H1 (cell line): Measurements from ENCODE around the gene CACNA1D. TPM values are rescaled to one million over a fixed set of nuclear protein-coding genes. Genes with fewer than 3 reads are reported as not detected.

Experiments used
- CTCF ChIA-PET: fragments of 300-600 bp; sonication (Branson Sonifier 250); formaldehyde crosslinking; loops from one replicate; lab custom pipeline; 2021; ENCODE audit not compliant: partially characterized antibody; lab: Charles Lee
- POLR2A ChIA-PET: fragments of 300-600 bp; sonication (Branson Sonifier 250); formaldehyde crosslinking; loops from one replicate; lab custom pipeline; 2021; ENCODE audit warnings: inconsistent platforms; ENCODE audit not compliant: partially characterized antibody; lab: Charles Lee
- DNase-seq, 2 experiments: peaks; one replicate each; pipeline versions ENCODE4 v3.0.0 to v3.0.0-alpha.2; 2010 to 2022; ENCODE audit warnings: low spot score in 2 of 2, low read depth in 1 of 2, mixed read lengths in 1 of 2
- FAIRE-seq: peaks from 2 replicates; lab custom pipeline; 2011; peaks lifted over from hg19 to GRCh38; lab: Jason Lieb, UNC
- H2AFZ ChIP-seq: 2 replicates; pipeline ENCODE4 v1.8.1; 2012; ENCODE audit warnings: low read length, inconsistent platforms
- H2AK5ac ChIP-seq: 2 replicates; pipeline ENCODE4 v1.6.1; 2013; ENCODE audit warnings: low read depth, low read length
- H2BK120ac ChIP-seq: replicated peaks from 2 replicates; pipeline ENCODE3; 2013; ENCODE audit warnings: low read depth, low read length, inconsistent platforms
- H2BK12ac ChIP-seq: 2 replicates; pipeline ENCODE4 v1.6.1; 2013; ENCODE audit warnings: low read depth, low read length
- H2BK15ac ChIP-seq: 2 replicates; pipeline ENCODE4 v1.6.1; 2013; ENCODE audit warnings: low read length
- H2BK20ac ChIP-seq: 2 replicates; pipeline ENCODE4 v1.6.1; 2013; ENCODE audit warnings: low read length
- H2BK5ac ChIP-seq: 2 replicates; pipeline ENCODE4 v1.6.1; 2013; ENCODE audit warnings: low read depth, low read length
- H3K14ac ChIP-seq: 2 replicates; pipeline ENCODE4 v1.6.1; 2013; ENCODE audit warnings: inconsistent platforms; ENCODE audit not compliant: insufficient read length
- H3K18ac ChIP-seq: 2 replicates; pipeline ENCODE4 v1.6.1; 2013; ENCODE audit warnings: low read length; ENCODE audit errors: extremely low read depth
- H3K23ac ChIP-seq: 2 replicates; pipeline ENCODE4 v1.6.1; 2013; ENCODE audit warnings: inconsistent platforms; ENCODE audit not compliant: insufficient read length
- H3K23me2 ChIP-seq: 2 replicates; pipeline ENCODE4 v1.6.1; 2013; ENCODE audit warnings: low read depth, low read length
- H3K27ac ChIP-seq: 2 replicates; pipeline ENCODE4 v1.6.1; 2011; ENCODE audit warnings: low read depth, low read length, inconsistent platforms
- H3K27me3 ChIP-seq, 4 experiments: replicated peaks in 1 of 4; 1 replicate in 1 of 4; 2 replicates in 3 of 4; pipeline versions ENCODE4 v1.6.1 to v1.8.1; 2011 to 2013; ENCODE audit warnings: low read length in 3 of 4, mild to moderate bottlenecking in 3 of 4, inconsistent platforms in 2 of 4, mixed read lengths in 2 of 4, moderate library complexity in 1 of 4; ENCODE audit not compliant: control insufficient read depth in 3 of 4, insufficient read depth in 3 of 4; ENCODE audit errors: extremely low read depth in 1 of 4
- H3K36me3 ChIP-seq, 4 experiments: 2 replicates each; pipeline versions ENCODE4 v1.6.1 to v1.8.1; 2011 to 2013; ENCODE audit warnings: mild to moderate bottlenecking in 4 of 4, low read length in 3 of 4, moderate library complexity in 2 of 4, control low read depth in 1 of 4, inconsistent platforms in 1 of 4; ENCODE audit not compliant: insufficient read depth in 4 of 4, control insufficient read depth in 2 of 4
- H3K4ac ChIP-seq: replicated peaks from 2 replicates; pipeline ENCODE3; 2013; ENCODE audit warnings: low read length, low read depth, mixed read lengths, inconsistent platforms; ENCODE audit not compliant: insufficient read length
- H3K4me1 ChIP-seq, 4 experiments: replicated peaks in 1 of 4; 1 replicate in 1 of 4; 2 replicates in 3 of 4; pipeline versions ENCODE4 v1.6.1 to v1.8.1; 2011 to 2013; ENCODE audit warnings: low read length in 3 of 4, inconsistent platforms in 2 of 4, mixed read lengths in 1 of 4; ENCODE audit not compliant: insufficient read depth in 4 of 4, control insufficient read depth in 3 of 4
- H3K4me2 ChIP-seq, 2 experiments: 2 replicates each; pipeline versions ENCODE4 v1.6.1 to v1.8.1; 2011 to 2013; ENCODE audit warnings: low read depth in 2 of 2, low read length in 2 of 2, control low read depth in 1 of 2, inconsistent platforms in 1 of 2, mild to moderate bottlenecking in 1 of 2; ENCODE audit not compliant: insufficient read depth in 1 of 2
- H3K4me3 ChIP-seq, 4 experiments: fragments of 200-600, 300-600 bp in 1 of 4; sonication (generic), shearing (Covaris generic), sonication (Bioruptor Twin) in 1 of 4; 2 replicates each; pipeline versions ENCODE4 v1.5.1 to v1.8.1; 2011 to 2016; ENCODE audit warnings: low read length in 4 of 4, low read depth in 3 of 4, control low read depth in 2 of 4, inconsistent platforms in 2 of 4, mild to moderate bottlenecking in 2 of 4, mixed read lengths in 1 of 4, moderate library complexity in 1 of 4; ENCODE audit not compliant: insufficient read depth in 2 of 4; ENCODE audit errors: extremely low read depth in 1 of 4
- H3K56ac ChIP-seq: replicated peaks from 2 replicates; pipeline ENCODE3; 2013; ENCODE audit warnings: low read depth, mild to moderate bottlenecking, mixed read lengths, low read length, inconsistent platforms; ENCODE audit not compliant: insufficient read length
- H3K79me1 ChIP-seq: 2 replicates; pipeline ENCODE4 v1.6.1; 2013; ENCODE audit warnings: low read depth, low read length, control low read depth
- H3K79me2 ChIP-seq, 2 experiments: 2 replicates each; pipeline versions ENCODE4 v1.6.1 to v1.8.1; 2012 to 2013; ENCODE audit warnings: low read length in 2 of 2, mild to moderate bottlenecking in 2 of 2, inconsistent platforms in 1 of 2; ENCODE audit not compliant: insufficient read depth in 2 of 2, control insufficient read depth in 1 of 2
- H3K9ac ChIP-seq, 4 experiments: replicated peaks in 1 of 4; 1 replicate in 1 of 4; 2 replicates in 3 of 4; pipeline versions ENCODE4 v1.6.1 to v1.8.1; 2011 to 2013; ENCODE audit warnings: low read depth in 3 of 4, low read length in 3 of 4, control low read depth in 2 of 4, mild to moderate bottlenecking in 2 of 4, moderate library complexity in 2 of 4, inconsistent platforms in 1 of 4; ENCODE audit errors: extremely low read depth in 1 of 4
- H3K9me3 ChIP-seq, 2 experiments: 2 replicates each; pipeline versions ENCODE4 v1.6.1 to v1.8.1; 2012 to 2013; ENCODE audit warnings: mild to moderate bottlenecking in 2 of 2, moderate library complexity in 2 of 2, control low read depth in 1 of 2, inconsistent platforms in 1 of 2, low read depth in 1 of 2, low read length in 1 of 2, mixed read lengths in 1 of 2; ENCODE audit not compliant: insufficient read depth in 2 of 2
- H4K20me1 ChIP-seq, 2 experiments: replicated peaks in 1 of 2; 2 replicates each; pipeline versions ENCODE3 to v1.8.1; 2011 to 2013; ENCODE audit warnings: inconsistent platforms in 2 of 2, low read length in 2 of 2, mild to moderate bottlenecking in 1 of 2; ENCODE audit not compliant: insufficient read depth in 2 of 2, control insufficient read depth in 1 of 2
- H4K5ac ChIP-seq: 2 replicates; pipeline ENCODE4 v1.6.1; 2013; ENCODE audit warnings: low read length, low read depth, mixed read lengths, inconsistent platforms; ENCODE audit not compliant: insufficient read length
- H4K8ac ChIP-seq: 2 replicates; pipeline ENCODE4 v1.8.0; 2013; ENCODE audit warnings: mild to moderate bottlenecking, moderate library complexity, low read length, inconsistent platforms; ENCODE audit not compliant: insufficient read depth; ENCODE audit errors: extremely low read depth
- H4K91ac ChIP-seq: replicated peaks from 2 replicates; pipeline ENCODE3; 2013; ENCODE audit warnings: low read length, mixed read lengths, inconsistent platforms; ENCODE audit not compliant: insufficient read length
- ATF3 ChIP-seq: IDR thresholded peaks from 2 replicates; pipeline ENCODE4 v1.6.1; 2011; ENCODE audit warnings: low read depth, mild to moderate bottlenecking, low read length; ENCODE audit not compliant: insufficient read depth
- CBX5 ChIP-seq: fragments of 300-800, 300-1000 bp; sonication (generic); IDR thresholded peaks from 2 replicates; pipeline ENCODE4 v1.7.1; 2016; ENCODE audit warnings: antibody characterized with exemption, low read length, low read depth
- CBX8 ChIP-seq: fragments of 300-800, 300-1000 bp; sonication (generic); IDR thresholded peaks from 2 replicates; pipeline ENCODE4 v1.7.1; 2016; ENCODE audit warnings: low read depth, low read length, borderline replicate concordance
- CREB1 ChIP-seq: IDR thresholded peaks from 2 replicates; pipeline ENCODE4 v1.6.1; 2012; ENCODE audit warnings: inconsistent platforms
- JUN ChIP-seq: IDR thresholded peaks from 2 replicates; pipeline ENCODE4 v1.6.1; 2011; ENCODE audit warnings: low read depth, mild to moderate bottlenecking, improper control_type of control experiment, low read length
- MAFK ChIP-seq: IDR thresholded peaks from 2 replicates; pipeline ENCODE4 v1.6.1; 2012; ENCODE audit warnings: low read depth, mild to moderate bottlenecking, improper control_type of control experiment, low read length
- MAX ChIP-seq: IDR thresholded peaks from 2 replicates; pipeline ENCODE4 v1.6.1; 2012; ENCODE audit warnings: inconsistent platforms
- POLR2AphosphoS5 ChIP-seq: IDR thresholded peaks from 2 replicates; pipeline ENCODE4 v1.6.1; 2011; ENCODE audit warnings: low read depth, low read length
- RBBP5 ChIP-seq: IDR thresholded peaks from 2 replicates; pipeline ENCODE4 v1.7.1; 2012; ENCODE audit warnings: low read depth, mild to moderate bottlenecking, inconsistent platforms, low read length, moderate library complexity, borderline replicate concordance
- SAP30 ChIP-seq: fragments of 300-600 bp; sonication (generic); IDR thresholded peaks from 2 replicates; pipeline ENCODE4 v1.7.1; 2012; ENCODE audit warnings: low read length, moderate library complexity, mild to moderate bottlenecking, inconsistent platforms; ENCODE audit not compliant: insufficient read depth, insufficient replicate concordance
- SIRT6 ChIP-seq: IDR thresholded peaks from one replicate; pipeline ENCODE4 v1.7.1; 2012; ENCODE audit warnings: low read length, inconsistent platforms
- SP1 ChIP-seq: IDR thresholded peaks from 2 replicates; pipeline ENCODE4 v1.6.1; 2011; ENCODE audit warnings: low read depth, low read length
- SUZ12 ChIP-seq: fragments of 200-600 bp; sonication (generic); IDR thresholded peaks from 2 replicates; pipeline ENCODE4 v1.6.1; 2012; ENCODE audit warnings: mild to moderate bottlenecking, inconsistent platforms, low read length, moderate library complexity, mixed read lengths
- WGBS, 2 experiments: shearing (Covaris generic) in 1 of 2; methylation state at CpG; one replicate each; pipeline versions ENCODE4 v1.1.6 to v1.1.7; 2013 to 2015; ENCODE audit warnings: low lambda C conversion rate in 2 of 2, mixed read lengths in 2 of 2, inconsistent platforms in 1 of 2, low coverage in 1 of 2, missing lambda C conversion rate in 1 of 2; ENCODE audit not compliant: insufficient replicate concordance in 2 of 2, insufficient coverage in 1 of 2, insufficient read length in 1 of 2; ENCODE audit errors: extremely low coverage in 1 of 2, missing lambda C conversion rate in 1 of 2; 5-methylcytosine and 5-hydroxymethylcytosine counted together
- polyA plus RNA-seq, 7 experiments: library from polyadenylated mRNA; depleted of rRNA in 3 of 7; stranded (reverse) in 5 of 7; unstranded in 2 of 7; fragments of >200 nt in 5 of 7; fragments of 200-250 nt in 2 of 7; gene quantifications; 1 replicate in 5 of 7; 2 replicates in 1 of 7; 4 replicates in 1 of 7; pipeline versions ENCODE4 v1.2.1 to v1.2.3, GENCODE V29; 2011 to 2013; ENCODE audit warnings: missing spikeins in 2 of 7, mixed read lengths in 2 of 7
- total RNA-seq: library from RNA; stranded (reverse); fragmentation: NEBNext Ultra II Directional; extraction: Animal tissue kit (Norgen Biotek cat#: 25700); gene quantifications from 2 replicates; pipeline ENCODE4 v1.2.1, GENCODE V29; 2021

The CACNA1D gene
- total and polyA plus RNA-seq, 2 of the 8 experiments (the other 6 are each of a cell fraction or from before 2014, with no cell fraction given) = 2.0 to 2.9 TPM

GRCh38 chr3:53478166-53478830 lies 16.1 kb upstream of the CACNA1D start:
- Histone ChIP-seq H2BK15ac (no peak overlapping the region), H4K20me1 (no peaks in the 10 kb centered on the region), H2AK5ac (no peak overlapping the region), H3K4ac (no peak overlapping the region), H3K79me2 (no peaks in the 10 kb centered on the region), H2BK120ac (no peak overlapping the region), H3K14ac (no peak overlapping the region), H2BK5ac (no peak overlapping the region), H2BK20ac (no peak overlapping the region), H3K27me3 (no peaks in the 10 kb centered on the region), H3K18ac (no peak overlapping the region), H3K4me2 (no peak overlapping the region), H3K23me2 (no peaks in the 10 kb centered on the region), H4K91ac (no peak overlapping the region), H4K8ac (no peak overlapping the region), H4K5ac (peak overlapping the region; percentile 24), H3K23ac (no peak overlapping the region), H2BK12ac (no peak overlapping the region), H3K27ac (no peak overlapping the region), H2AFZ (0 out of 2 replicates have a peak overlapping the region, but pooled peaks have one; percentile 3), H3K4me3 (no peak overlapping the region), H3K9ac (no peak overlapping the region), H3K79me1 (no peaks in the 10 kb centered on the region), H3K9me3 (no peaks in the 10 kb centered on the region), H3K56ac (no peak overlapping the region), H3K36me3 (no peaks in the 10 kb centered on the region), H3K4me1 (peaks cover 0 to 1% (median 0%) of the 10 kb centered on the region in 4 experiments; a peak in 3 of 7 replicates)
- CTCF ChIA-PET = interaction anchor here (2.6 kb wide), 1 partner anchor 15 kb away, joined by 9 read pairs; the partner anchor contains the start of gene CACNA1D
- no peak for FAIRE-seq
- POLR2A ChIA-PET = interaction anchor here (0.6 kb wide), 1 partner anchor 325 kb away, joined by 3 read pairs; no protein-coding TSS in a partner anchor
- DNase-seq = no peak
- WGBS, 2 experiments = 67% methylated on average over 1 of the region's 1 CpG; no CpG with 5 or more reads in 1 of the 2 experiments
- TF ChIP-seq CBX5 (no peak), SUZ12 (no peak), JUN (no peak), RBBP5 (no peak), ATF3 (no peak), SP1 (no peak), SAP30 (no peak), MAFK (no peak), CBX8 (no peak), SIRT6 (no peak), CREB1 (no peak), MAX (no peak), POLR2AphosphoS5 (no peak)
